Fibroblast of skin of left quadriceps (primary cell): ENCODE results near the gene PDZRN3.

ENCODE experiments used
- DNase-seq, 2 experiments: peaks; one replicate each; pipeline ENCODE4 v3.0.0-alpha.2; 2013; ENCODE audit warnings: low read depth in 2 of 2

The PDZRN3 gene

DNA sequence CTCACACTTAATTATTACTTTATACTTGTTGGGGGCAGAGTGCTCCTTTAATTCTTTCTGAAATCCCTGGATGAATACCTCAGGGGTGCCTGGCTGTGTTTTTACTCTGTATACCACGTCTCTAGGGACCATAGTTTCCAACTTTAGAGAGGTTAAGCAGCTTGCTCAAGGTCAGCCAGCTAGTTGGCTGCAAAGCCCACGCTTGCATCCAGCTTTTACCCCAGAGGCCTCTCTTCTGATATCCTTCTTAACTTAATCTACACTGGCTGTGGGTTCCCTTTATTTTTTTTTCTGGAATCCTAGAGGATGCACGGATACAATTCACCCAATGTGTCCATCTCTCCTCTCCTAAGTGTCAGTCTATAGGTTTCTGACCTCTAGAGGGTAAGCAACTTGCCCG is 1.4 kb downstream of the PDZRN3 start:
- DNase-seq = no peak

DNA sequence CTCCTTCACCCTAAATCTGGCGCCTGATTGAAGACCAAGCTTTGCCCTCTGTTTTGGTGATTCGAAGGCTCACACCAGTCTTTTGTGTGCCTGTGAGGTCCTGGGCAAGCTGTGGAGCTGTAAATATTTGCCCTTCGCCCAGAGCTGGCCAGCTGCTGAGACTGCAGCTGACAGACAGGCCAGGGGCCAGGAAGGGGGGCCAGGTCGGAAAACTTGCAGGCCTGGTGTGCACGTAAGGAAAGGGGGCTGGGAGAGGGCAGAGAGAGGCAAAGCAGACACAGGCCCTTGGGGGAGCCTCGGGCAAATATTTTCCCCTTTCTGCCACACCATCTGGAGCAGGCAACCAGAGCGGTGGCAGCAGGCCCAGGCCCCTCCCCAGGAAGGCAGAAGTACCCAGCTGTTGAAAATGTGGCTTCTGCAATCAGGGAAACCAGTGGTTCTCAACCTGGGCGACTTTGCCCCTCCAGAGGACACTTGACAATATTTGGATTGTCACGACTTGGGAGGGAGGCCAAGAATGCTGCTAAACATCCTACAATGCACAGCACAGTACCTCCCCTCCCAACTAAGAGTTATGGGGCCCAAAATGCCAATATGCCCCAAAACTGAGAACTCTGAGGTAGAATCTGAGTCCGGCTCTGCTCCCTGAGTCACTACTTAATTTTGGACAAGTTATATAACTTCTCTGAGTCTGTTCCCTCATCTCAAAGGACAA is 2.5 kb downstream of the PDZRN3 start:
- DNase-seq = no peak

DNA sequence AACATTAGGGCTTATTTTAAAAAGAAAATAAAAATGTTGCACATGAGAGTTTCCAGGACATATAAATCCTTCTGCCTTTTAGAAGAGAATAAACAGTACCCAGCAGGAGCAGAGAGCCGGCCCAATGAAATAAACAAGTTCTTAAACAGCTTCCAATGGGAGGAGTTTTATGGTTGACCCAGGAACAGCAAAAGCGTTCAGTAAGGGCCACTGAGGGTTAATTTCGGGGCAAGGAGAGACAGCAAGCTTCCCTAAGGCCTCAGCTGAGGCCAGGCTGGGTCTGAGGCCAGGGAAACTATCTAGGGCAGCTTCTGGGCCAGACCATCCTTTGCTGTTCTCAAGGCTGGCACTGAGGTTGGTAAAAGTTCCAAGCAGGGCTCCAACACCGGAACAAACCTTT is 3.4 kb downstream of the PDZRN3 start:
- no peak for DNase-seq

DNA sequence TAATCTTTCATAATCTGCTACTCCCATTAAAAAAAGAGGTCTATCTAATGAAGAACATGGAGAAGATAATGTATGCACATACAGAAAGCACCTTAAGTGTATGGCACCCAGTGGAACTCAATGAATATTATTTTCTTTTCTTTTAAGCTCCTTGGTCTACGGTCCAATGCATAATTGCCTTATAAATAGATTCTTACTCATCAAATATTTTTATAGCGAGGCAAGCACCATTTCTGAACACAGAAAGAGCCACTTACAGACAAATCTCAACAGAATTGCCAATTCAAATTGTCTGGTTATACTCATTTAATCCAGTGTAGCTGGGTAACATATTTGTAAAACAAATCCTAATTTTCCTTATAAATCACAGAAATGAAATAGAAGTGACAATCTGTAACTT is 6.3 kb downstream of the PDZRN3 start:
- DNase-seq = no peak

DNA sequence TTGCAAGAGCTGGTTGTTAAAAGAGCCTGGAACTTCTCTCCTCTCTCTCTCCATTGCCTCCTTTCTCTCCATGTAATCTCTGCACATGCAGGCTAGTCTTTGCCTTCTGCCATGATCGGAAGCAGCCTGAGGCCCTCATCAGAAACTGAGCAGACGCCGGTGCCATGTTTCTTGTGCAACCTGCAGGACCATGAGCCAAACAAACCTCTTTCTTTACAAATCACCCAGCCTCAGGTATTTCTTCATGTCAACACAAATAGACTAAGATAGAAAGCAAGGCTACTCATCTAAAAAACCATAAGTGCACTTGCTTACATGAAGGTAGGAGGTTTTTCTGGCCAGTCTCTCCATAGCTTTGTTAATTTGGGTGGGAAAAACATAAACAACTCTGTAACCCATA is 8.7 kb downstream of the PDZRN3 start:
- no peak for DNase-seq

DNA sequence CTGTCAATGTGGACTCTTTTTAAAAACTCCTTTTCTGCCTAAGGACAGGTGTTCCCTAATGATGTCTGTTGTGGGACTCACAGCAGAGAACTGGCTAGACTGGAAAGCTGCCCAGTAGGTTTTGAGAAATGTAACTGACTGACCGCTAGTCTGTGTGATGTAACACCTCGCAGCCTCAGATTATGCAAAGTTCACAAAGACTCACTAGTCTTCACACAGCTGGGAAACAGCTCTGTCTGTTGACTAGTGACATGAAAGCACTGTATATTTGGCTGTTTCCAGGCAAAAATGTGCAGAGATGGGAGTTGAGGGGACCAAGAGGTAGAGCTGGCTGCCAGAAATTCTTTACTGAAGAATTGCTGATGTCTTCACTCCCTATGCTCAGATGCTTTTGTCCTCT is 10.3 kb downstream of the PDZRN3 start:
- DNase-seq = peak; percentile 59 to 61

DNA sequence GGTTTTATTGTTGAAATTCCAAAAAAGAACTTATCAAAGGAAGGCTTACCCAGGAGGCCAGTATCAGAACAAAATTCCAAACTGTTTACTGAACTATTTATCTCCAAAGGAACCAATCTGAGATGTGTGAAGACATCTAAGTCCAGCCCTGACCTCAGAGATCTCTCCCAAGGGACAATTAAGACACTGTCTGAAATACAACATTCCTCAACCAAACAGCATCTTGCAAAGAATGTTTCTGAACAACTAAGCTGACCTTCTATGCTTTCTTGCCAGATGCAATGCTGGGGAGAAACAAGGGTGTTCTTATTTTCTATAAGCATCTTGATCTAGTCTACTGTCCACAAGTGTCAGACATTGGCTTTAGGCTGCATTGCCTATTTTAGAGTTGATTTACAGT is 13.6 kb downstream of the PDZRN3 start:
- peak in 1 of 2 experiments; percentile 48 for DNase-seq

DNA sequence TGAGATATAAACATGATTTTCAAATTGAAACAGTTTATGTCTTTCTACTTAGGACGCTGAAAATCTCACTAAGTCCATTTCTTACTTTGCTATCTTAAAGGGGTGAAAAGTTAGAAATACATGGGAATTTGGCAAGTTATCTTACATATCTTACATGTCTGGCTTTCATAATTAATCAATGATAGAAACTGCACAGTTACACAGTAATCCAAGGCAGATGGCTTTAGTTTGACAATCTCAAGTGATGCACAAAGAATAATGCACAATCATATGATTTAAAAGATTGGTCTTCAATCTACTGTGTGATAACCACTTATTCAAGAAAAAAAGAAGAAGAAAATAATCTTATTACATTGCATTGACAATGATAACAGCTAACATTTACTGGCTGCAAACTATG is 14.2 kb downstream of the PDZRN3 start:
- DNase-seq = no peak

DNA sequence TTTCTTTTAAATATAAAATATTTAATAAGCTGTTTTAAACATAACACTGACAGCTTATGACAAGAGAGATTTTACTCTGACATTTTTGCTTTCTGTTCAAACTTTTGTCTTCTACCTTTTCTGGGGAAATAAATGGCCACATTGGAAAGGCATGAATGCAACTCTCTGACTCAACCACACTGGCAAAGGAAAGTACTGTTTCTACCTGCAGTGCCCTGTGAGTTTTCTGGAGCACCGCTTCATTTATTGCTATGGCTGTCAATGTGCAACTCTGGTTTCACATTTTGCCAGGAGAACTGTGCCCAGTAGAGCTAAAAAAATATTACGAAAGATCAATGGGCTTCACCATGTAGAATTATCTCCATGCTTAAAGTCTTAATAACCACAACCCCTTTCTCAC is 15.1 kb downstream of the PDZRN3 start:
- DNase-seq = no peak

DNA sequence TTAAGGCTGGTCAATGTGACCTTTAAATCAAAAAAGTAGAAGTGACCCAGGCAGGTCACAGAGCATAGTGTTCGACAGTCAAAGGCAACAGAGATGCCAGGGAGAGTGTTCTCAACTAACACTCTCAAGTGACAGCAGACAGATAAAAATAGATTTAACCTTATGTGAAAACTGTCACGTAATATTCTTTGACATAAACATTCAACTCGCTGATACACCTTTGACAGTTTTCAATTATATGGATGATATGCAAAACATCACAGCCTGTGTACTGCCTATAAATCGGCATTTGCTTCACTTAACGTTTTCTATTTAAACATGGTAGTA is 15.5 kb downstream of the PDZRN3 start:
- DNase-seq = no peak

DNA sequence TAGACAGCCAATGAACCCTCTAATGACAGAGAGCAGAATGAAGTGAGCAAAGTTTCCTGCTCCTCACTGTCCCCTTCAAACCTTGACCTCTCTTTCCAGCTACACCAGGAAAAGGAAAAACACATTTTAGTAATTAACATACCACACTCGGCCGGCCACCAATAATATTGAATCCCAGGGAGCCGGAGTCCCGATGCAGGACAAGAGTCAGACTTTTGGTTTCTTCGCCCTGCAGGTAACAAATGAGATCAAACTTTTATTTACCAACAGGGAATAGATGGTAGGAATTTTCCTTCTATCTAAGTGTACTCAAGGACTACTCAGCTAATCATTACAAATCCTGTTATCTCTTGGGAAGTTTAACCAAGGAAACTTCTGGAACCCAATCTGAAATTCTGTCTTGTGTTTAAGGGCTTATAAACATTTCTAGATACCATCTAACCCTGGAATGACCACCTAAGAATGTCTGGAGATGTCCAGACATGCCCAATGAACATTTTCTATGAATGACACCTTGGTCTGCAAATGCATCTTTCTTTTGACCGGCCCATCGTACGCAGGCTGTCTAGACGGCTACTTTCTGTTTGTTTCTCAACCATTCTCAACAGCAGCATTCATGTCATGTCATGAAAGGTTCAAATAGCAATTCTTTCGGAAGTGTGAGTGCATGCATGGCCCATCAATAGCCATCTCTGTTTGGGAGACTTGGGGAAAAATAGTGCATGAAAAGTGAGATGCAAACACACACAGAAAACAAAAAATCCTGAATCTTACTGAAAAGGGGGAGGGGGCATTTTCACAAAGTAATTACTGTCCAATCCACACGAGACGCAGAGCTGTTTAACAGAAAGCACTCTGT is 16.1 kb downstream of the PDZRN3 start:
- no peak for DNase-seq

DNA sequence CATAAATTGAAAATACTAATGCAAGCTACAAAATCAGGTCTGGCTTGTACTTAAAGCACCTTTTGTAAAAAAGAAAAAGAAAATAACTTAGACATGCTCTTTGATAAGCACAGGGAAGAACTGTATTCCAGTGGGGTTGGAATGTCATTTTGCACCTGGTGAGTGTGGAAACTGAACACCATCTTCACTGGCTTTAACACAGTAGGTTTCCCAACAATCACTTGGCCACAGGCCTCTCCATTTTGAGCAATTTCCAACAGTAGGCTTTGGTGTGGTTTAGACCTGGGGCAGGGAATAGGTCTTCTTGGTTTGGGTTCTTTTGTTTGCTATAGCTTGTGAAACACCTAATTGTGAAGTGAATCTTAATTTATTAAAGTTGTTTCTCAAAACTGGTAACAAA is 18.9 kb downstream of the PDZRN3 start:
- no peak for DNase-seq

DNA sequence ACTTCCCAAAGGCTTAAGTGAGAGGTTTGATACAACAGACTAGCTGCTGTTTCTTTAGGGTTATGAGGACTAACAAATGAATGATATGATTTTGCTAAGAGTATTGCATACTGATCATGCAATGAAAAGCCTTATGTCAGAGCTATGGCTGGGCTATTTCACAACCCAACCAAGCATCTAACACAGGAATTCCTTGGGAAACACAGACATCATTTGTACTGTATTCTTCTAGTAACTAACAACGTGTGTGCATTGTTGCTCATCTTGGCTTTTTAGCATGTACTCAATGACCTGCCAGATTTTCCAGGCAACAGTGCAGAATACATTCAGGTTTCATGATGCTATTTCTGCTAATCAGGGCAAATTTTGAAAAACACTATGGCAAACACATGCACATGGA is 19.3 kb downstream of the PDZRN3 start:
- DNase-seq = peak; percentile 82 to 84

DNA sequence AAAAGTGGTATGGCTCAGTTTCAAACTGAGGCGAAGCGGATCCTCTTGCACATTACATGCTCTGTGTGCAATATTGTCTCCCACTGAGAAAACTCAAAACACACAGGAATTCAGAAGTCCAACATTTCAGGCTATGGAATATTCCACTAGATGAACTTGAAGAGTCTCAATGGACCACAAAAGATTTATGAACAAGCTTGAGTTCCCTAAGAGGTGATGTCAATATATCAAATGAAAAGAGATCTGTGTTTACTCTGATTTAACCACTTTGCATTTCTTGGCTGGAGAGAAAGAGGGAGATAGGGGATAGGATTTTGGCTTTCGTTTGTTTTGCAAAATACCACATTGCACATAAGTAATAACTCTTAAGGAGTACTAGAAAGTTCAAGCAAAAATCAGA is 20.3 kb downstream of the PDZRN3 start:
- DNase-seq = peak; percentile 95

DNA sequence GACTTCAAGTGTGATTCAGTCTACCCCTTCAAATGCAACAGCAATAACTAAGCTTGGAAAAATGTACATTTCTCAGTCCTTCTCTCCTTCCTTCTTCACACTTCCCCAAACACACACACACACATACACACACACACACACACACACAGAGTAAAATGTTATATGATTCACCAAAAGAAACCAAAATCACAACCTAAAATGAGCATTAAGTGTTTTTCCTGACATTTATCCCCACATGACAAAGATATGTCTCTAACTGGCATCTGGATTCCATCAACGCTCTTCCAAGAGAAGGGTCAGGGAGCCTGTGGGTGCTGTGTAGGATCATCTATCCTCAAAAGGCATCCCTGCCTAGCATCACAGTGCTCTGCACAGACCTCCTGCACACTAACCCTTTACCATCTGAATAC is 21.0 kb downstream of the PDZRN3 start:
- peak; percentile 87 to 88 for DNase-seq

DNA sequence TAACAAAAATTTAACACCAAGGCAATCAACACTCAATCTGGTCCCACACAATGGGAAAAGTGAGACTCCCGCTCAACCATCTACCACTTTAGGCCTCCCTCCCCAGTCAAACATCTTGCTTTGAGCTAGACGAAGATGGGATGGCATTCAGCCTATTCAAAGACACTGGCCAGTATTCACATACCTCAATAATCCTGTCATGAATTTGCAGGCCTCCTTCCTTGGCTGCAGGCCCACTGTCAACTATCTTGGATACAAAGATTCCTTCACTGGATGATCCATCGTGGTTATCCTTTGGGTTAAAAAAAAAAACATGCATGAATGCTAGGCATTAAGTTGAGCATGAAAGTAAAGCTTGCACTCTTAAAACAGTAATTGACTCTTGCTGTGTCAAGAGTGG is 22.6 kb downstream of the PDZRN3 start:
- peak; percentile 94 to 95 for DNase-seq

DNA sequence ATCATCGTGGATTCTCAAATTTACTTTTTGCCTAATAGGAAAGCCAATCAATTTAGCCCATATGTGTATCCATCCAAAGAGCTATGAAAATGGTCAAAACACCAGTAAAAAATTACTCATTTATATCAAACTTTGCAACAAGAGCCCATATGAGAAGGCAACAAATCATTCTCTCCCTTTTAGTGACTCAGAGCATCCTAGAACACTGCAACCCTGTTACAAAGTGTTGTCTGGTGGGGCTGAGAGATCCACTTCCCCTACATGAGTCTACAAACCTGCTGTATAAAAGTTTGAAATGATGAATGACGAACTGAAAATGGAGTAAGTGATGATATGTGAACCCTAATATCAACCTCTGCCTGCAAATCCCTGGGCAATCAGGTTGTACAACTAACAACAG is 23.3 kb downstream of the PDZRN3 start:
- DNase-seq = no peak

DNA sequence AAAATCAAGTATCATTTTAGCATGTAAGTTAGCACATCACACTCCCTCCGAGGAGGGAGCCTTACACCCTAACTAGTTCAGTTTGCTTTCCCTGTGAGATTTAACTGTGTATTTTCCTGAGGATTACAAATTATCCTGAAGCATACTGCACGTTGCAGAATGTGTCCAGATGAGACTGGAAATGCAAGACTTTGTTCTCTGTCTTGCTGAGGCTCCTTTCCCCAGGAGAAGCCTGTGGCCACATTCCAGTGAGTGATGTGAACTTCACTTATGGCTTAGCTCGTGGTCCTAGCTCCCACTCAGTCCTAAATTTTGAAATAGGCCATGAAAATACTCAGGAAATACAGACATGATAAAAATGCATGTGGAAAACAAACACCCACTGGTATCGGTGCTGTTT is 23.7 kb downstream of the PDZRN3 start:
- DNase-seq = no peak

DNA sequence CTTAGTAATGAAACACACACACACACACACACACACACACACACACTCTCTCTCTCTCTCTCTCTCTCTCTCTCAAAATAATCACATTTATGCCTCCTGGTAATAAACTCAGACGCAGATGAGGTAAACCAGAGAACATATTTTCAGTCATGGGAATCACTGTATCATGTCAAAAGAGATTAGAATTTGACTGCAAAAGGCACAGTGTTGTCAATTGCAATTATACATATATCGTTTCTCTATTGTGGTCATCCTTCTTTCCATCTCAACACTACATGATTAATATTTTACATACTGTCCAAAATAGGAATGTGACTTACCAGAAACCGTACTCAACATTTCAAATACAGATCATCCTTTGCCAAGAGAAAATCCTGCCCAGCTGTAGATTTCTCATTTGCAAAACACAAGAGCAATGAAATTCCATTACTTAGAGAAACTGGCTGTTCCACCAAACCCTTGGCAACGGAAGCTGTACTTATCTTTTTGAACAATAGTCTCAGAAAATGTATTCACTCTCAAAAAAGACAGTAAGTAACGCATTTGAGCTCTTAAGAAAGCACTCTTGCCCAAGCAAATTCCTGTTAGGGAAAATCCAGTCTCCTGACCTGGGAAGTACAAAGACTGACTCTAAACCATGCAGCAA is 24.3 kb downstream of the PDZRN3 start:
- peak; percentile 93 to 94 for DNase-seq

DNA sequence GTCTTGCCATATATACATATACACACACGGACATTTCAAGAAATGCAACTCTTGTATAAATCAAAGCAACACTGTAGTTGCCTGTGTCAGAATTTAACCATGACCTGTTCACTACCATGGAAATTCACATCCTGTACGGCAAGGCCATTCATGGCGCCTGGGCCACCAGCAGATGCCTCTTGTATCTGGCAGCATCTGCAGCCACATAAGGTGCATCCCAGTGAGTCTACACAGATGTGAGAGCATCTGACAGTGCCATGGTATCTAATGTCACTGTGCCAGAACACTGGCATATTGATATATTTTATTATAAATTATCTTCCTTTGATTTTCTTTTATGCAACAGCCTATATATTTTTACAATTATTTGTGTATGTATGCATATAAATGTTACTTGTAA is 25.1 kb downstream of the PDZRN3 start:
- DNase-seq = no peak

DNA sequence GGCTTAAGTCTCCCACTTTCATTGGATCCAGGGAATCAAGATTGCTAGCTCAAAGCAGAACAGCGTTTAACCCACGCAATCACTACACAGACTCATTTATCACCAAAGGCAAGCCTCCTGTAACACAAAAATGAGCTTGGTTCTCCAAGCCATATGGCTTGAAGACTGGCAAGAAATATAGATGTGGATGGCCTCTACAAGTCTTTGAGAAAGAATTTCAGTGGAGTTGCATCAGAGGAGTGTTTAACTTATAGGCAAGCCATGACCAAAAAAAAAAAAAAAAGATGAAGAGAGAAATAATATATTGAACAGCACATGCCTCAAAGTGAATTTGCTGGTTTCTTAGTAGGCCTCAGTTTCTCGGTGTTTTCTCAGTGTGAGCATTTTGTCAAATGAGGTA is 27.3 kb downstream of the PDZRN3 start:
- no peak for DNase-seq

DNA sequence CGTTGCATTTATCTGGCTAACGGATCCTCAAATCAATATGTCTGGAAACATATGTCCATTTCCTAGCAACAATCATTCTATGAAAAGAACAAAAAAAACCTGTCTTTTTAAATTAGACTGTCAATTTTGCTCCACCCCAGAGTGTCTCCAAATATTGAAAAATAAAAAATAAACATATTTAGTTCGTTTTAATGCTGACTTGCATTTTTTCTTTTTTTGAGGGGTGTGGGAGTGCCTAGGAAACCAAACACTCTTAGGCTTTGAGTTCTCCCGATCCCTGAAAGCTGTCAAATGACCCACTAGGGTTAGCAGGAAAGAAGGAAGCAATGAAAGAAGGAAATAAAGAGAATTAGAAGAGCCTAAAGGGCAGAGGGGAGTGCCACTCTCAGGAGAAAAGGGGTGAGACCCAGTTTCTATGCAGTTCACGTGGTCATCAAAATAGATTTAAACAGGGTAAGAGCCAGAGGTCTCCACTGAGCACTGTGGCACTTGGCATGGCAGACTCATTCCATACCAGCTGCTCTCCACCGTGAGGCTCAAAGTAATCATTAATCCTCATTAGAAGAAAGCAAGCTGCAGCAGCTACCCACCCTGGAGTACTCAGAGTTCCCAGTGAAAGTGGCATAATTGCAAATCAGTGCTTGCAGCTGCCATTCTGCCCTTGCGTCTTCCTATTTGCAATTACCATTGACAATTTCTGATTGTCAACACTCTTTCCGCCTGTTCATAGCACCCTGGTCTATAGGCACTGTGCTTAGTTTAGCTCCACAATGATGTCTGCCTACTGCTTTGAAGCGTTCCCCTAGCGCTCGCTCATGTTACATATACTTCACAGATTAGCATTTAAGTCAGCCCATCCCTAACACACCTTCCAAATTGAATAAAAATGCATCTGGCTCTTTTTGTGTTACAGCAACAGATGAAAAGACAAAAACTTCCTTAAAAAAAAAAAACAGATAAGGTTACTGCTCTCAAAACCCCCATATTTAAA is 32.3 kb downstream of the PDZRN3 start:
- DNase-seq = no peak
